CD4-positive, alpha-beta T cell (primary cell): ENCODE results near the gene RPL12. TPM values are rescaled to one million over a fixed set of nuclear protein-coding genes. Genes with fewer than 3 reads are reported as not detected.

ENCODE experiments used
- ATAC-seq: fragments of 200-7000 bp; cut with Tn5 transposase; one replicate; pipeline ENCODE4 v1.10.0; 2022; ENCODE audit warnings: mild to moderate bottlenecking; ENCODE audit not compliant: poor library complexity
- CTCF ChIA-PET: fragments of 350-600 bp; sonication (Branson Sonifier 250); formaldehyde crosslinking; loops from one replicate; lab custom pipeline; 2021; ENCODE audit warnings: antibody characterized with exemption, inconsistent platforms; lab: Charles Lee
- POLR2A ChIA-PET: fragments of 350-600 bp; sonication (Branson Sonifier 250); formaldehyde crosslinking; loops from one replicate; lab custom pipeline; 2021; ENCODE audit warnings: antibody characterized with exemption, inconsistent platforms; lab: Charles Lee
- DNase-seq, 14 experiments: peaks; one replicate each; pipeline ENCODE4 v3.0.0-alpha.2; 2013 to 2020; ENCODE audit warnings: mixed read lengths in 2 of 14
- H3K27ac ChIP-seq, 2 donors: one replicate each; pipeline versions ENCODE4 v1.5.1 to v1.7.0; 2013; ENCODE audit warnings: low read length in 2 of 2, low read depth in 1 of 2, mild to moderate bottlenecking in 1 of 2
- H3K27me3 ChIP-seq, 2 experiments: 1 replicate in 1 of 2; 2 replicates in 1 of 2; pipeline versions ENCODE4 v1.6.1 to v1.7.0; 2013; ENCODE audit warnings: low read length in 2 of 2, control low read depth in 1 of 2, mild to moderate bottlenecking in 1 of 2, moderate library complexity in 1 of 2; ENCODE audit not compliant: insufficient read depth in 2 of 2, control insufficient read depth in 1 of 2
- H3K36me3 ChIP-seq: one replicate; pipeline ENCODE4 v1.6.1; 2013; ENCODE audit warnings: low read length, control low read depth; ENCODE audit not compliant: insufficient read depth
- H3K4me1 ChIP-seq: one replicate; pipeline ENCODE4 v1.6.1; 2013; ENCODE audit warnings: low read length, control low read depth; ENCODE audit not compliant: insufficient read depth
- H3K4me3 ChIP-seq: one replicate; pipeline ENCODE4 v1.5.1; 2013; ENCODE audit warnings: mild to moderate bottlenecking, low read length, moderate library complexity
- H3K9me3 ChIP-seq, 2 experiments: 1 replicate in 1 of 2; 2 replicates in 1 of 2; pipeline versions ENCODE4 v1.6.1 to v1.7.0; 2013; ENCODE audit warnings: low read length in 2 of 2, mild to moderate bottlenecking in 2 of 2, control low read depth in 1 of 2, moderate library complexity in 1 of 2; ENCODE audit not compliant: control insufficient read depth in 1 of 2, insufficient read depth in 1 of 2
- H3K27ac Mint-ChIP-seq: one replicate; pipeline ENCODE4 v1.8.0; 2020; ENCODE audit warnings: mixed read lengths
- H3K27me3 Mint-ChIP-seq: one replicate; pipeline ENCODE4 v1.8.0; 2021; ENCODE audit warnings: mixed read lengths
- H3K36me3 Mint-ChIP-seq: one replicate; pipeline ENCODE4 v1.8.0; 2021; ENCODE audit warnings: low read depth, mixed read lengths
- H3K4me1 Mint-ChIP-seq: one replicate; pipeline ENCODE4 v1.8.0; 2021; ENCODE audit warnings: low read depth, mixed read lengths
- H3K4me3 Mint-ChIP-seq: one replicate; pipeline ENCODE4 v1.8.0; 2020; ENCODE audit warnings: mild to moderate bottlenecking, mixed read lengths
- H3K9me3 Mint-ChIP-seq: one replicate; pipeline ENCODE4 v1.8.0; 2020; ENCODE audit warnings: mixed read lengths
- intact Hi-C, 2 experiments: fragments of 100-400 bp; cut with DNase I in 1 of 2; cut with micrococcal nuclease in 1 of 2; formaldehyde crosslinking; loops; one replicate each; pipeline versions ENCODE4 v1.15.1 to v1.9.0; 2023 to 2025; cut with DNase I, micrococcal nuclease
- total RNA-seq, 174 experiments: library from RNA in 2 of 174; stranded (reverse) in 2 of 174; gene quantifications; one replicate each; pipeline ENCODE4 v1.2.3 and lab custom pipeline; 2021 to 2026
- TF ChIP-seq, protein P1 (sequence below): fragments of 200-600 bp; IDR thresholded peaks from one replicate; pipeline ENCODE4 v1.8.0; 2022; ENCODE audit warnings: antibody characterized with exemption, mild to moderate bottlenecking

Gene RPL12
- total RNA-seq, 2 experiments from 2014 or later, result 1,884 to 1,993 TPM

DNA sequence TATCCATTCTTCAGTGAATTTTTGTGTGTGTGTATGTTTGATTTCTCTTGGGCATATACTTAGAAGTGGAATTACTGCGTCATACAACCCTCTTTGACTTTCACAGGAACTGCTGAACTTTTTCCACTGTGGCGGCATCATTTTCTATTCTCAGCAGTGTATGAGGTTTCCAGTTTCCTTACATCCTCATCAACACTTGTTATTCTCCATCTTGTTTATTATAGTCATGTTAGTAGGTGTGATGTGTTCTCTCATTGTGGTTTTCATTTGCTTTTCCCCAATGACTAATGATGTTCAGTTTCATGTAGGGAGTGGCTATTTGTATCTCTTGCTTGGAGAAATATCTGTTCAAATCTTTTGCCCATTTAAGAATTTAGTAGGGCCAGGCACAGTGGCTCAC, 24.4 kb downstream of the RPL12 start:
- DNase-seq (peak in 2 of 14 experiments; percentile 11 to 29), ATAC-seq (no peak)
- H3K27ac ChIP-seq, result no peak overlapping the region
- H3K27me3 ChIP-seq, result no peaks in the 10 kb centered on the region
- ChIA-PET POLR2A (no interaction called here), CTCF (no interaction called here)
- TF ChIP-seq, protein P1, sequence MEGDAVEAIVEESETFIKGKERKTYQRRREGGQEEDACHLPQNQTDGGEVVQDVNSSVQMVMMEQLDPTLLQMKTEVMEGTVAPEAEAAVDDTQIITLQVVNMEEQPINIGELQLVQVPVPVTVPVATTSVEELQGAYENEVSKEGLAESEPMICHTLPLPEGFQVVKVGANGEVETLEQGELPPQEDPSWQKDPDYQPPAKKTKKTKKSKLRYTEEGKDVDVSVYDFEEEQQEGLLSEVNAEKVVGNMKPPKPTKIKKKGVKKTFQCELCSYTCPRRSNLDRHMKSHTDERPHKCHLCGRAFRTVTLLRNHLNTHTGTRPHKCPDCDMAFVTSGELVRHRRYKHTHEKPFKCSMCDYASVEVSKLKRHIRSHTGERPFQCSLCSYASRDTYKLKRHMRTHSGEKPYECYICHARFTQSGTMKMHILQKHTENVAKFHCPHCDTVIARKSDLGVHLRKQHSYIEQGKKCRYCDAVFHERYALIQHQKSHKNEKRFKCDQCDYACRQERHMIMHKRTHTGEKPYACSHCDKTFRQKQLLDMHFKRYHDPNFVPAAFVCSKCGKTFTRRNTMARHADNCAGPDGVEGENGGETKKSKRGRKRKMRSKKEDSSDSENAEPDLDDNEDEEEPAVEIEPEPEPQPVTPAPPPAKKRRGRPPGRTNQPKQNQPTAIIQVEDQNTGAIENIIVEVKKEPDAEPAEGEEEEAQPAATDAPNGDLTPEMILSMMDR, result no peak
- intact Hi-C loops, result loop anchor here in 1 of 2 experiments (10.0 kb wide), 1 partner anchor 512 kb away; the partner anchor contains the start of gene RALGPS1
- H3K4me3 Mint-ChIP-seq, result peak overlapping the region; percentile 73
- H3K27ac Mint-ChIP-seq, result no peak overlapping the region
- peaks cover 63% of the 10 kb centered on the region for H3K36me3 Mint-ChIP-seq
- peaks cover 31% of the 10 kb centered on the region for H3K4me1 ChIP-seq
- H3K27me3 Mint-ChIP-seq, result no peaks in the 10 kb centered on the region
- no peak overlapping the region for H3K4me3 ChIP-seq
- H3K4me1 Mint-ChIP-seq, result peaks cover 55% of the 10 kb centered on the region
- H3K9me3 ChIP-seq, result no peaks in the 10 kb centered on the region
- no peaks in the 10 kb centered on the region for H3K9me3 Mint-ChIP-seq
- H3K36me3 ChIP-seq, result peaks cover 30% of the 10 kb centered on the region

DNA sequence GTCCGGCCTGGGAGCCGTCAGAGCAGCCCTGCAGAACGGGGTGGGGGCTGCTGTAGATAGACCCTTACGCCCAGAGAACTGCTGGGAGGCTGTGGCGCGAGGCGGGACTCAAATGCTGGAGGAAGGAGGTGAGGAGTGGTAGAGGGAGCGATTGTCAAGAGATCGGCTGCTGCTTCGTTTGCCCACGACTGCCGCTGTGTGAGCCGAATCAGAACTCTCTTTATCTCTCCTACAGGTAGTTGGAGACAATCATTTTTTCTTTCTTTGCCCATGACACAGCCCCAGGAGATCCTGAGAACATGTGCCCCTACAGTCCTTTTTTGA, 26.6 kb downstream of the RPL12 start:
- peaks cover 44% of the 10 kb centered on the region for H3K36me3 Mint-ChIP-seq
- peaks cover 31% of the 10 kb centered on the region for H3K4me1 ChIP-seq
- peak overlapping the region; percentile 63 to 78 for H3K27ac ChIP-seq
- no peaks in the 10 kb centered on the region for H3K9me3 ChIP-seq
- H3K9me3 Mint-ChIP-seq, result no peaks in the 10 kb centered on the region
- ChIA-PET CTCF (interaction anchor here (0.7 to 1.4 kb wide), 3 partner anchors 17 to 28 kb away, joined by 3 to 8 read pairs (median 4); partner anchors contain the start of genes LRSAM1, RPL12 and SLC2A8), POLR2A (interaction anchor here (1.8 to 3.6 kb wide), 2 partner anchors 26 to 31 kb away, joined by 6 to 31 read pairs; partner anchors contain the start of genes LRSAM1 and RPL12)
- ATAC-seq (peak; percentile 68), DNase-seq (peak in 12 of 14 experiments; percentile 18 to 67 (median 32))
- intact Hi-C loops, result loop anchor here (1.0 to 10.0 kb wide), 6 partner anchors 26 to 510 kb away; partner anchors contain the start of genes LRSAM1 (in 2 of the 2), RPL12 (in 2 of the 2) and RALGPS1 (in 1 of the 2)
- peaks cover 14% of the 10 kb centered on the region for H3K36me3 ChIP-seq
- H3K4me1 Mint-ChIP-seq, result peaks cover 45% of the 10 kb centered on the region
- no peaks in the 10 kb centered on the region for H3K27me3 ChIP-seq
- peak overlapping the region; percentile 99 for H3K4me3 Mint-ChIP-seq
- TF ChIP-seq, protein P1, result no peak
- H3K27me3 Mint-ChIP-seq, result no peaks in the 10 kb centered on the region
- peak overlapping the region; percentile 90 for H3K27ac Mint-ChIP-seq
- H3K4me3 ChIP-seq, result peak overlapping the region; percentile 93

DNA sequence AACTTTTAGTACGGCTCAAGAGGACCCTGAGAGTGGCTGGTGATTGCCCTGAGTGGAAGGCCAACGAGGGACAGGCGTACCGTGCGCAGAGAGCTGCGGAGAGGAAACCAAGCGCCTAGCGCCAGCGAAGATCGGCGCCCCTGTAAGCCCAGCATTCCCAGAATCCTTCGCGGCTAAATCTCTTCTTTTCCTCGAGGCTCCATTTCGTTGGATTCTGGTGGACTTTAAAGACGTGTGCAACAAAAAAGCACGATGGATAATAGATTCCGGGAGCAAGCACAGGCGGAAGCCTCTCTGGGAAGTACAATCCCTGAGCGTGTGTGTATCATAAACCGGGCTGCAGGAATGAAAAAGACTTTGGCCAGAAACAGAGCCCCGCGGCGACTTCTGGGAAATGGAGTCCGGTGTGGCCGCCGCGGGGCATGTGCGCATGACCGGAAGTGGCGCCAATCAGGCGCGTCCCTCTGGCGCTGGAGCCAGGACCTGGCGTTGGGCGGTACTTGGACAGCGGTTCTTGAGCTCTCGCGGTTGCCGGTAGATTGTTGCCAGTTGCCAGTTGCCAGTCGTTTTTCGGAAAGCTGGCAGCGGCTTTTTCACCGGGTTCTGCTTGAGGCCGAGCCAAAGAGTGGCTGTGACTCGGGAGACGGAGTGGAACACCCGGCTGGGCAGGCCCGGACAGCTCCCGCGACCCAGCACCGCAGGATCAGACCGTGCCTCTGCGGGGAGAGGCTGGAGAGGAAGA, 27.1 kb downstream of the RPL12 start, which contains the start of gene ZNF79:
Gene ZNF79 (plus strand): TSS at position 449 of the 742 bp plus-strand sequence. CDS start 406 bp downstream, outside the sequence.
- Mint-ChIP-seq H3K4me3 (peak within 1 kb of the TSS; percentile 99), H3K4me1 (peaks cover 45% of the 10 kb centered on the region), H3K9me3 (no peaks in the 10 kb centered on the region), H3K27ac (peak within 1 kb of the TSS; percentile 90), H3K36me3 (peaks cover 42% of the 10 kb centered on the region), H3K27me3 (no peaks in the 10 kb centered on the region)
- peak; percentile 80 to 94 (median 86) for DNase-seq
- H3K4me1 ChIP-seq, result peaks cover 32% of the 10 kb centered on the region
- TF ChIP-seq, protein P1, result no peak
- ChIA-PET CTCF (interaction anchor here (0.7 to 1.4 kb wide), 3 partner anchors 16 to 27 kb away, joined by 3 to 8 read pairs (median 4); partner anchors contain the start of genes LRSAM1, RPL12 and SLC2A8), POLR2A (interaction anchor here (0.7 to 3.6 kb wide), 8 partner anchors 8 to 347 kb away, joined by 3 to 31 read pairs (median 3); partner anchors contain the start of genes LRSAM1 and RPL12)
- H3K4me3 ChIP-seq, result peak within 1 kb of the TSS; percentile 93
- peak within 1 kb of the TSS; percentile 63 to 78 for H3K27ac ChIP-seq
- intact Hi-C loops, result loop anchor here (1.0 to 10.0 kb wide), 7 partner anchors 27 to 509 kb away; partner anchors contain the start of genes LRSAM1 (in 2 of the 2), RPL12 (in 2 of the 2), RALGPS1 (in 1 of the 2) and SLC2A8 (in 1 of the 2)
- no peaks in the 10 kb centered on the region for H3K27me3 ChIP-seq
- peaks cover 9% of the 10 kb centered on the region for H3K36me3 ChIP-seq
- peak; percentile 87 for ATAC-seq
- no peaks in the 10 kb centered on the region for H3K9me3 ChIP-seq
